Measurements from ENCODE around the gene PODN. TPM values are rescaled to one million over a fixed set of nuclear protein-coding genes. Genes with fewer than 3 reads are reported as not detected.

PODN gene
- total RNA-seq, 1 donor from 2014 or later, result 0.10 TPM

GRCh38 chr1:53107570-53108322 is 45.7 kb downstream of the PODN start:
- Mint-ChIP-seq H3K4me1 (ENCODE audit: unreplicated experiment) (peaks cover 28% of the 10 kb centered on the region), H3K27ac (ENCODE audit: unreplicated experiment) (no peak overlapping the region), H3K9me3 (ENCODE audit: unreplicated experiment) (no peaks in the 10 kb centered on the region), H3K36me3 (ENCODE audit: low read depth, unreplicated experiment) (no peaks in the 10 kb centered on the region), H3K27me3 (ENCODE audit: unreplicated experiment) (peaks cover 4% of the 10 kb centered on the region), H3K4me3 (ENCODE audit: unreplicated experiment) (no peak overlapping the region)
- TF ChIP-seq CTCF (IDR thresholded peaks at IDR 0.05; ENCODE audit: unreplicated experiment), result no peak
- DNase-seq (ENCODE audit: low spot score), result no peak

GRCh38 chr1:53108646-53109580 is 46.9 kb downstream of the PODN start:
- Mint-ChIP-seq H3K4me3 (ENCODE audit: unreplicated experiment) (no peak overlapping the region), H3K9me3 (ENCODE audit: unreplicated experiment) (no peaks in the 10 kb centered on the region), H3K27me3 (ENCODE audit: unreplicated experiment) (peaks cover 8% of the 10 kb centered on the region), H3K36me3 (ENCODE audit: low read depth, unreplicated experiment) (no peaks in the 10 kb centered on the region), H3K27ac (ENCODE audit: unreplicated experiment) (no peak overlapping the region), H3K4me1 (ENCODE audit: unreplicated experiment) (peaks cover 27% of the 10 kb centered on the region)
- no peak for DNase-seq (ENCODE audit: low spot score)
- TF ChIP-seq CTCF (IDR thresholded peaks at IDR 0.05; ENCODE audit: unreplicated experiment), result no peak

- no peaks in the 10 kb centered on the region for H3K9me3 Mint-ChIP-seq (ENCODE audit: unreplicated experiment)
- no peak for TF ChIP-seq CTCF (IDR thresholded peaks at IDR 0.05; ENCODE audit: unreplicated experiment)
- H3K27ac Mint-ChIP-seq (ENCODE audit: unreplicated experiment), result no peak overlapping the region
- H3K4me1 Mint-ChIP-seq (ENCODE audit: unreplicated experiment), result peaks cover 17% of the 10 kb centered on the region
- peak overlapping the region; percentile 13 for H3K4me3 Mint-ChIP-seq (ENCODE audit: unreplicated experiment)
- no peaks in the 10 kb centered on the region for H3K36me3 Mint-ChIP-seq (ENCODE audit: low read depth, unreplicated experiment)
- H3K27me3 Mint-ChIP-seq (ENCODE audit: unreplicated experiment), result peaks cover 10% of the 10 kb centered on the region
- DNase-seq (ENCODE audit: low spot score), result no peak
Measured at GRCh38 chr1:53110370-53111072, 48.5 kb downstream of the PODN start.

- Mint-ChIP-seq H3K27ac (ENCODE audit: unreplicated experiment) (no peak overlapping the region), H3K4me3 (ENCODE audit: unreplicated experiment) (peak overlapping the region; percentile 13), H3K9me3 (ENCODE audit: unreplicated experiment) (no peaks in the 10 kb centered on the region), H3K27me3 (ENCODE audit: unreplicated experiment) (peaks cover 10% of the 10 kb centered on the region), H3K36me3 (ENCODE audit: low read depth, unreplicated experiment) (no peaks in the 10 kb centered on the region), H3K4me1 (ENCODE audit: unreplicated experiment) (peaks cover 17% of the 10 kb centered on the region)
- no peak for DNase-seq (ENCODE audit: low spot score)
- TF ChIP-seq CTCF (IDR thresholded peaks at IDR 0.05; ENCODE audit: unreplicated experiment), result no peak
Measured at GRCh38 chr1:53111073-53111556, 49.1 kb downstream of the PODN start.
